HepG2 (cell line): ENCODE results near the gene LYZL6.

Source experiments
- DNMT1 ChIP-seq: sonication (generic); formaldehyde crosslinking; IDR thresholded peaks from 2 replicates; pipeline ENCODE4 v1.5.1; 2020; ENCODE audit warnings: mild to moderate bottlenecking, missing genetic modification reagents
- ETV6 ChIP-seq: sonication (generic); formaldehyde crosslinking; conservative IDR thresholded peaks from 2 replicates; pipeline ENCODE4 v1.4.0; 2020; ENCODE audit warnings: missing genetic modification reagents
- POLR2A ChIP-seq, 2 experiments: IDR thresholded peaks; 2 replicates each; pipeline ENCODE4 v1.6.1; 2011; ENCODE audit warnings: low read depth in 2 of 2, low read length in 2 of 2, mild to moderate bottlenecking in 1 of 2, moderate library complexity in 1 of 2; ENCODE audit not compliant: insufficient read depth in 1 of 2
- POLR2AphosphoS5 ChIP-seq: IDR thresholded peaks from 2 replicates; pipeline ENCODE4 v1.6.1; 2012; ENCODE audit warnings: low read depth, low read length
- REL ChIP-seq: sonication (generic); formaldehyde crosslinking; conservative IDR thresholded peaks from 2 replicates; pipeline ENCODE4 v1.8.0; 2022; ENCODE audit warnings: mild to moderate bottlenecking, missing genetic modification reagents, moderate library complexity
- SALL1 ChIP-seq: sonication (generic); formaldehyde crosslinking; IDR thresholded peaks from 2 replicates; pipeline ENCODE4 v1.8.0; 2022; ENCODE audit warnings: mild to moderate bottlenecking, missing genetic modification reagents
- ZZZ3 ChIP-seq: sonication (generic); formaldehyde crosslinking; IDR thresholded peaks from 2 replicates; pipeline ENCODE4 v1.4.0; 2020; ENCODE audit warnings: missing genetic modification reagents, mild to moderate bottlenecking, borderline replicate concordance
- TF ChIP-seq, protein P1 (sequence below): IDR thresholded peaks from 2 replicates; pipeline ENCODE4 v1.6.1; 2012; ENCODE audit warnings: inconsistent platforms
- TF ChIP-seq, protein P2 (sequence below): sonication (generic); formaldehyde crosslinking; IDR thresholded peaks from 2 replicates; pipeline ENCODE4 v1.4.0; 2020; ENCODE audit warnings: missing genetic modification reagents

DNA sequence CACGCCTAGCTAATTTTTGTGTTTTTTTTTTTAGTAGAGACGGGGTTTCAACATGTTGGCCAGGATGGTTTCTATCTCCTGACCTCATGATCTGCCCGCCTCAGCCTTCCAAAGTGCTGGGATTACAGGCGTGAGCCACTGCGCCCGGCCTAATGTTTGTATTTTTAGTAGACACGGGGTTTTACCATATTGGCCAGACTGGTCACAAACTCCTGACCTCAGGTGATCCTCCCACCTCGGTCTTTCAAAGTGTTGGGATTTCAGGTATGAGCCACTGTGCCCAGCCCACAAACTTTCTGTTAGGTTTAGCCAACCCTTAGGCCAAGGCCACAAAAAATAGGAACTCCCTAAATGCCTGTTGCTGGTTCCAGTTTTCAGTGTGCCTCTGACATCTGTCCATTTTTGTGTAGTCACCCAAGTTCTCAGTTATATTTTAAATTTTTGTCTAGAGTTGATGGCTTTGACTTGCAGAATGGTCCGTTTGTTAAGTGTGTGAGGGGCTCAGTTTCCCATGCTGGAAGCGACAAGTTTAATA lies 25.1 kb upstream of the LYZL6 start:
- TF ChIP-seq ZZZ3 (CRISPR knock-in tag) (no peak), DNMT1 (CRISPR knock-in tag) (no peak), POLR2AphosphoS5 (no peak), REL (CRISPR knock-in tag) (no peak), ETV6 (CRISPR knock-in tag) (no peak), POLR2A (IDR thresholded peaks at IDR 0.05; ENCODE audit: insufficient read depth in 1 of 2, low read depth in 2 of 2, low read length in 2 of 2) (no peak), SALL1 (CRISPR knock-in tag) (no peak)
- TF ChIP-seq, protein P1, sequence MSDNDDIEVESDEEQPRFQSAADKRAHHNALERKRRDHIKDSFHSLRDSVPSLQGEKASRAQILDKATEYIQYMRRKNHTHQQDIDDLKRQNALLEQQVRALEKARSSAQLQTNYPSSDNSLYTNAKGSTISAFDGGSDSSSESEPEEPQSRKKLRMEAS, result no peak
- TF ChIP-seq, protein P2, sequence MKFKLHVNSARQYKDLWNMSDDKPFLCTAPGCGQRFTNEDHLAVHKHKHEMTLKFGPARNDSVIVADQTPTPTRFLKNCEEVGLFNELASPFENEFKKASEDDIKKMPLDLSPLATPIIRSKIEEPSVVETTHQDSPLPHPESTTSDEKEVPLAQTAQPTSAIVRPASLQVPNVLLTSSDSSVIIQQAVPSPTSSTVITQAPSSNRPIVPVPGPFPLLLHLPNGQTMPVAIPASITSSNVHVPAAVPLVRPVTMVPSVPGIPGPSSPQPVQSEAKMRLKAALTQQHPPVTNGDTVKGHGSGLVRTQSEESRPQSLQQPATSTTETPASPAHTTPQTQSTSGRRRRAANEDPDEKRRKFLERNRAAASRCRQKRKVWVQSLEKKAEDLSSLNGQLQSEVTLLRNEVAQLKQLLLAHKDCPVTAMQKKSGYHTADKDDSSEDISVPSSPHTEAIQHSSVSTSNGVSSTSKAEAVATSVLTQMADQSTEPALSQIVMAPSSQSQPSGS (CRISPR knock-in tag), result no peak
